T-helper 1 cell treated with Interleukin-12 subunit alpha and Interleukin-12 subunit beta and Interleukin-4 antibody, amounts not matched to agents 30 ng/mL and 1 ng/mL, for 36 hours (primary cell): ENCODE data around the gene POLA2. TPM values are rescaled to one million over a fixed set of nuclear protein-coding genes. Genes with fewer than 3 reads are reported as not detected.
"Not testable (repeated sequence)": the region's sequence is repeated elsewhere in the genome, so short reads cannot be mapped to it uniquely, and the experiment has no call there.

Experiments
- intact Hi-C: fragments of 100-400 bp; cut with micrococcal nuclease; formaldehyde crosslinking; loops from one replicate; pipeline ENCODE4 v1.15.1; 2024
- total RNA-seq: library from RNA; stranded (reverse); gene quantifications from 2 replicates; pipeline ENCODE4 v1.2.3, GENCODE V29; 2022

The POLA2 gene, protein sequence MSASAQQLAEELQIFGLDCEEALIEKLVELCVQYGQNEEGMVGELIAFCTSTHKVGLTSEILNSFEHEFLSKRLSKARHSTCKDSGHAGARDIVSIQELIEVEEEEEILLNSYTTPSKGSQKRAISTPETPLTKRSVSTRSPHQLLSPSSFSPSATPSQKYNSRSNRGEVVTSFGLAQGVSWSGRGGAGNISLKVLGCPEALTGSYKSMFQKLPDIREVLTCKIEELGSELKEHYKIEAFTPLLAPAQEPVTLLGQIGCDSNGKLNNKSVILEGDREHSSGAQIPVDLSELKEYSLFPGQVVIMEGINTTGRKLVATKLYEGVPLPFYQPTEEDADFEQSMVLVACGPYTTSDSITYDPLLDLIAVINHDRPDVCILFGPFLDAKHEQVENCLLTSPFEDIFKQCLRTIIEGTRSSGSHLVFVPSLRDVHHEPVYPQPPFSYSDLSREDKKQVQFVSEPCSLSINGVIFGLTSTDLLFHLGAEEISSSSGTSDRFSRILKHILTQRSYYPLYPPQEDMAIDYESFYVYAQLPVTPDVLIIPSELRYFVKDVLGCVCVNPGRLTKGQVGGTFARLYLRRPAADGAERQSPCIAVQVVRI
- 51.9 and 53.2 TPM in 2 replicates for total RNA-seq

DNA sequence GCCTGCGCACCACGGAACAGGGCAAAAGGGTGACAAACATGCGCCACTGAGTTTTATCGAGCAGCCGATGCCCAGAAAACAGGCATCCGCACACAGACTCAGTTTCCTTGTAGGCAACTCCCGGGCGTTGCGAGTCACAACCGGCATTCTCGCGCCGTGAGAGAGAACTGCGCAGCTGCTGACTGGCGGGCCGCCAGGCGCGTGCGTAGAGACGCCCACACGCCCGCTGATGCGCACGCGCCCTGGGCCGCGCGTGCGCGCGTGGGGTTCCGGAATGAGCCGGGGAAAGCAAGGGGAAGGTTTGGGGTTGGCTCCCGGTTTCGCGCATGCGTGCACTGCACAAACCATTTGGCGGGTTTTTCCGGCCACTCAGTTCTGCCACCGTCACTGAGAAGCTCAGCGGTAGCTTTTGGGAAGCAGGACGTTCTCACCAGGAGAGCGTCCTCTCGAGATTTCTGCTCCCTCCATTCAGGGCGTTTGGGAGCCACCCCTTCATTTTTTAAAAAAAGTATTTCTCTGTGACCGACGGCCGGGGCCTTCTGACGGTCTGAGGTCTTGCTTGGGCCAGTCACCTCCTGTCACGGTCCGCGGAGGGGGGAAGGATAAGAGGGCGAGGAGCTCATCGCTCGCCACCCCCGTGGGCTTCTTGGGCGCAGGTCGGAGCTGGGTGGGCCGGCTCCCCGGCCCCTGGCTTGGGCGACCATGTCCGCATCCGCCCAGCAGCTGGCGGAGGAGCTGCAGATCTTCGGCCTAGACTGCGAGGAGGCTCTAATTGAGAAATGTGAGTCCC is at the start of gene POLA2:
Gene POLA2, plus strand, starts transcription at position 372 of the 790 bp plus-strand sequence. Its CDS starts 331 bp downstream, at position 703.
- intact Hi-C loops = loop anchor here (1.0 to 5.0 kb wide), 10 partner anchors 36 to 451 kb away; partner anchors contain the start of genes CAPN1, DPF2, FAU and MEN1

DNA sequence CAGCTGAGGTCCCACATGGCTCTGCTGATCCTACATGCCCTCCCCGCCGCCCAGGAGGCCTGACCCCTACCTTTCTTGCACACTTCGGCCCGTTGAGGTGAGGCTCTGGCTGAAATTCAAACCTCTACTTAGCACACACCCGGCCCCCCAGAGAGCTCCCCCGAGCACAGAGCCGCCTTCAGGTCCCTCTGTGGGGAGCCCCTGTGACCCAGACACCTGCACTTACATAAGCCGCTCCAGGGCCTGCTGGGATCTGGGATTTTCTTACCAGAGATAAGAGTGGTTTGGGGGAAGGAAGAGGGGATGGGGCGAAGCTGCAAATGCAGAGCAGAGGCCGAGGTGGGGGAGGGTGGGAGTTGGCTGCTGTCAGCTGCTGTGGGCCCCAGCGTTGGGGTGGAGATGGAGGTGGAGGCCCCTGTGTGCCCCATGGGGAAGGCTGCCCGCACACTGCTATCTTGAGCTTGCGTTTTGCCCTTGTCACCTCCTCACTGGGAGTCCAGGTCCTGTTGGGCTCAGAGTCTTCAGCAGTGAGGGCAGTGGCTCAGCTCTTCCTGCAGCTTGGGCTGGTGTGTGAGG is 49.4 kb upstream of the POLA2 start:
- intact Hi-C loops = no loop called here

DNA sequence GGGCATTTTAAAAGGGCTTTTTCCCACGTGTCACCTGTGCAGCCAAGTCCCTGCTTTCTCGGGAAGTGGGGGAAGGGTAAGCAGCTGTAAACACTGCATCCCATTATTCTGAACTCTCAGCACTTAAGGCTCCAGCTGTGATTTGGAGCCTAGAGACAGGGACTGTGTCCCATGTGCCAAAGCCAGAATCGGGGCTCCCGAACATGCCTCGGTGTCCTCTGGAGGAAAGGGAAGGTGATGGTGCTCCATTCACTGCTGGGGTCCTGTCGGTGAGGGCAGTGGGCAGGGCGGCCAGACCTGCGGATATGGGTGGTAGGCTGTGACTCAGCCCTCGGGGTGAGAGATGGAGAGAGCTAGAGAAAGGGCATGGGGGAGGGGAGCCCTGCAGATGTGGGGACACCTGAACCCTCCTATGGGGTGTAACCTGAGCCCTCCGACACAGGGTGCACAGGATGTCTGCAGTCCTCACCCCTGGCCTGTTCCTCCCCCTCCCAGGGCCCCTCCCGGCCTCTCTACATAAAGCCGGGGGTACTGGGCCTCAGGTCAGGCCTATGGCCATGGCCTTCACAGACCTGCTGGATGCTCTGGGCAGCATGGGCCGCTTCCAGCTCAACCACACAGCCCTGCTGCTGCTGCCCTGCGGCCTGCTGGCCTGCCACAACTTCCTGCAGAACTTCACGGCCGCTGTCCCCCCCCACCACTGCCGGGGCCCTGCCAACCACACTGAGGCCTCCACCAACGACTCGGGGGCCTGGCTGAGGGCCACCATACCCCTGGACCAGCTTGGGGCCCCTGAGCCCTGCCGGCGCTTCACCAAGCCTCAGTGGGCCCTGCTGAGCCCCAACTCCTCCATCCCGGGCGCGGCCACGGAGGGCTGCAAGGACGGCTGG is 48.2 kb upstream of the POLA2 start:
- intact Hi-C loops = no loop called here

GRCh38 chr11:65214212-65214845 is 47.4 kb upstream of the POLA2 start:
- intact Hi-C loops = no loop called here

DNA sequence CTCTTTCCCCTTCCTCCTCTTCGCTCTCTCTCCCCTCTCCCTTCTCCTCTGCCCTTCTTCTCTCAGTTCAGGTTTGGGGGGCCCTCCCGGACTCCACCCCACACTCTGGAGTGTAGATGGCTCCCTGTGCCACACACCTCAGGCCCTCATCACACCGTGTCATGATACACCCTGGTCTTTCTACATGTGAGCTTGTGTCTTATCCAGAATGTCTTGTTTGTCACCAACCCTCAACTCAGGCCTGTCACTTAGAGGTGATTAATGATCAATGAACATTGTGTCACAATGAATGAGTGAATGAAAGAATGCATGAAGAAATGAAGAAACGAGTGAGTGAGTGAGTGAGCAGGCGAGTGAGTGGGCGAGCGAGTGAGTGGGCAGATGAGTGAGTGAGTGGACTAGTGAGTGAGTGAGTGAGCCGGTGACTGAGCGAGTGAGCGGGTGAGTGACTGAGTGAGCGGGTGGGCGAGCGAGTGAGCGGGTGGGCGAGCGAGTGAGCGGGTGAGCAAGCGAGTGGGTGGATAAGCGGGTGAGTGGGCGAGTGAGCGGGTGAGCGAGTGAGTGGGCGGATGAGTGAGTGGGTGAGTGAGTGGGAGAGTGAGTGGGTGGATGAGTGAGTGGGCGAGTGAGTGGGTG is 46.2 kb upstream of the POLA2 start:
- intact Hi-C loops = no loop called here

GRCh38 chr11:65216830-65217229 is 44.9 kb upstream of the POLA2 start:
- intact Hi-C loops = no loop called here

- intact Hi-C loops = no loop called here
Observed at GRCh38 chr11:65217441-65218423, 44.0 kb upstream of the POLA2 start.

DNA sequence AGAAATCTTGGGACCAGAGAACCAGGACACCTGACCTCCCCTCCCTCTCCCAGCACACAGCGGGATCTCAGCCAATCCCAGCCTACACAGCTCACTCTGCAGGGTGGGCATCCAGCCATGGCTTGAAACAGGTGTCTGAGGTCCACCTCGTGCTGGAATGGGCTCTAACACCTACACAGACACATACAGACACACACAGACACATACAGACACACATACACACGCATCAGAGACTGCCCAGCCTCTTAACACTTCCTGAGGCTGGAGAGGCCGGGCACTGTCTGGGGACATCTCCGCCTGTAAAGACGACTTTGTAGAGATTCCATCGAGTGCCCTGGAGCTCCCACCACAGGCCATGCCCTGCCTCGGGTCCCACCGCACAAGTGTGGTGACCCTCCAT is 43.3 kb upstream of the POLA2 start:
- intact Hi-C loops = no loop called here

GRCh38 chr11:65219930-65220213 is 41.9 kb upstream of the POLA2 start:
- intact Hi-C loops = no loop called here

DNA sequence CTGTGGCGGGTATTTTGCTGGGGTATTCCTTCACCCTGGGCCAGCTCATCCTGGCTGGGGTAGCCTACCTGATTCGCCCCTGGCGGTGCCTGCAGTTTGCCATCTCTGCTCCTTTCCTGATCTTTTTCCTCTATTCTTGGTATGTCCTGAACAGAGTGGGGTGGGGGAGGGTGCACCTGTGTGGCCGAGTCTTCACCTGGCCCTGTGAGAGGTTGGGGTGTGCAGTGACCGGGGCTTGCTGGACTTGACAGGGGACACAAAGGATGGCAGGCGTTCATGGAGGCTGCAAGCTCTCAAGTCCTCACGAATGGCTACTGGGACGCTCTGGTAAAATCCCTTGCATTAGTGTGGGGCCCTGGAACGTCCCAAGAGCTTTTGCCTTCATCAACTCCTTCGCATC is 40.7 kb upstream of the POLA2 start:
- intact Hi-C loops = no loop called here

DNA sequence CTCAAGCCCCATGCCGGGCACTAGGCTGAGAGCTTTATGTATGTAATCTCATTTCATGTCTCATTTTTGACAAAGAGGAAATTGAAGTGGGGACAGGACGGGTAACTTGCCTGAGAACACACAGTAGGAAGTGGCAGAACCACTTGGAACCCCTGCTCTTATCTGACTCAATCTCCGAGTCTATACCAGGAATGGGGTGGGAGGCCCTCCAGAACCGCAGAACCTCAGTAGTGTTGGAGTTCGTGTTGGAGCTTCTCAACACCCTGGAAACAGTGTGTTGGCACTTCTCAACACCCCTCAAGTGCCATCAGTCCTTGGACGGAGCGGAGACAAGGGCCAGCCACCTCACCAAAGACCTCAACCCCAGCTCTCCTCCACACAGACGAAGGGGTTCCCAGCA is 38.8 kb upstream of the POLA2 start:
- intact Hi-C loops = no loop called here

GRCh38 chr11:65224930-65225278 is 36.9 kb upstream of the POLA2 start:
- intact Hi-C loops = loop anchor here (1.0 kb wide), 4 partner anchors 25 to 105 kb away; partner anchors contain the start of gene POLA2

- intact Hi-C loops = loop anchor here (1.0 to 2.0 kb wide), 5 partner anchors 25 to 285 kb away; partner anchors contain the start of gene POLA2
Observed at GRCh38 chr11:65225279-65226102, 36.3 kb upstream of the POLA2 start.

DNA sequence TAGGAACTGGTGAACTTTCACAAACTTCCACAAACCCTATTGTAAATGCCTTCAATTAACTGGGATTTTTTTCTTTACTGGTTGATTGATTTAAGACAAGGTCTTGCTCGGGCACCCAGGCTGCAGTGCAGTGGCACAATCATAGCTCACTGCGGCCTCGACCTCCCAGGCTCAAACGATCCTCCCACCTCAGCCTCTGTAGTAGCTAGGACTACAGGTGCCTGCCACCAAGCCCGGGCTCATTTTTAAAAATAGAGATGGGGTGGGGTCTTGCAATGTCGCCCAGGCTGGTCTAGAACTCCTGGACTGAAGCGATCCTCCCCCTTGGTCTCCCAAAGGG is 35.7 kb upstream of the POLA2 start:
- intact Hi-C loops = loop anchor here (2.0 kb wide), 1 partner anchor 285 kb away; no protein-coding TSS in a partner anchor

DNA sequence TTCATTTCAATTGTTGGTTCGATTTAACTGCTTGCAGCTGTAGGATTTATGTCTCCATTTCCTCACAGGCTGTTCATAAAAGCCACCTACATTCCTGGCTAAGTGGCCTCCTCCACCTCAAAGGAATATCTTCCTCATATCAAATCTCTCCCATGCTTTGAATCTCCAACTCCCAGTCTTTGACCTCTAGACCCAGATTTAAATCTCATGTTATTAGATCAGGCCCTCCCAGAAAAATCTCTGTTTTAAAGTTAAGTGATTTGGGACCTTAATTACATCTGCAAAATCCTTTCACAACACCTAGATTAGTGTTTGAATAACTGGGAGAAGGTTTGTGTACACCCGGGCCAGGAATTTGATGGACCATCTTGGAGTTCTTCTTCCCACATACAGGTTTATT is 33.9 kb upstream of the POLA2 start:
- intact Hi-C loops = loop anchor here (2.0 kb wide), 1 partner anchor 283 kb away; no protein-coding TSS in a partner anchor

DNA sequence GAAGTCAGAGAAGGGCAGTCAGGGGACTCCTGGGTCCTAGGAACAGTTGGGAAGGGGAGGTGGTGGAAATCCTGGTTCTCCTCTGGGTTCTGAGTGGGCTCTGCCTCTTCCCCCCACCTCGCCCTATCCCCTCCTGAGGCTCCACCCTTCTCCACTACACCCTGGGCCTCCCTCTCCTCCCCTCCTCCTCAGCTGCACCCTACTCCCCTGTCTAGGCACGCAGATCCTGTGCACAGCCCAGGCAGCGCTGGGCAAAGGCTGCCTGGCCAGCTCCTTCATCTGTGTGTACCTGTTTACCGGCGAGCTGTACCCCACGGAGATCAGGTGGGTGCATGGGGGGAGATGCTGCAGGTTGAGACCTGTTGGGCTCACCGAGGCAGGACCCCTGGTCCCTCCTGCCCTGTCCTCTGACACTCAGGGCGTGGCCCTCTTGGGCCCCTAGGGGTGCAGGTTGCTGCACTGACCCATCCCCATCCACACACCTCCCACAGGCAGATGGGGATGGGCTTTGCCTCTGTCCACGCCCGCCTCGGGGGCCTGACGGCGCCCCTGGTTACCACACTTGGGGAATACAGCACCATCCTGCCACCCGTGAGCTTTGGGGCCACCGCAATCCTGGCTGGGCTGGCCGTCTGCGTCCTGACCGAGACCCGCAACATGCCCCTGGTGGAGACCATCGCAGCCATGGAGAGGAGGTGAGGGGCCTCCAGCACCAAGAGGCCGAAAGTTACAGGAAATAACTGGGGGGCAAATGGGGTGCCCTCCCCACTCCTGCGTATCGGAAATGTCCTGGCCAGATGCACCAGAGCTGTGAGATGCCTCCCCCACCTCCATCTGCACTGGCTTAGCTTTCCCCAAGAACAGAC is 25.3 kb upstream of the POLA2 start:
- intact Hi-C loops = no loop called here

DNA sequence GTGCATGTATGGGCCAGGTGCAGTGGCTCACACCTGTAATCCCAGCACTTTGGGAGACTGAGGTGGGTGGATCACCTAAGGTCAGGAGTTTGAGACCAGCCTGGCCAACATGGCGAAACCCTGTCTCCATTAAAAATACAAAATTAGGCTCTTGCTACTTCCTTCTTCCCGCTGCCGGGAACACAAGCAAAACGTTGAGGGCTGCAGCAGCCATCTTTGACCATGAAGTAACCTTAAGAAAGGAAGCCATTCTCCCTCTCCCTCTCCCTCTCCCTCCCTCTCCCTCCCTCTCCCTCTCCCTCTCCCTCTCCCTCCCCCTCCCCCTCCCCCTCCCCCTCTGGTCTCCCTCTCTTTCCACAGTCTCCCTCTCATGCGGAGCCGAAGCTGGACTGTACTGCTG is 23.5 kb upstream of the POLA2 start:
- intact Hi-C loops = not testable (repeated sequence)
